ENCODE measurements around the gene MAGEC1. TPM values are rescaled to one million over a fixed set of nuclear protein-coding genes. Genes with fewer than 3 reads are reported as not detected.

MAGEC1 gene
- total RNA-seq, 1 donor from 2014 or later: not detected

DNA sequence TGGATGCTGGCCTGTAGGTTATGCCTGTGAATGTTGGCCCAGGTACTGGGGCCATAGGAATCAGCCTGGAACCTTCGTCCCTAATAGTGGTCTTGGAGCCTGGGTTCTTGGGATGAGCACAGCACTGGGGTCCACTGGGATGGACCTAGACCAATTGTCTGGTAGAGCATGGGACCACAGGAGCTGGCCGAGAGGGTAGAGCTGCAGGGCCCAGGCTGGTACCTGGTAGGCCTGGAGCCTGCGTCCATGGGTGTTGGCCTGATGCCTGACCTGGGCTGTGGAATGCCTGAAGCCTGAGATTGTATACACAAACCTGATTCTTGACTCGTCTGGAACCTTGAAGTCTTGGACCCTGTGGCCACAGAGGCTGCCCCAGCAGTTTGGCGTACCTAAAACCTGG lies 48.9 kb downstream of the MAGEC1 start:
- Mint-ChIP-seq H3K9me3 (no peaks in the 10 kb centered on the region), H3K36me3 (no peaks in the 10 kb centered on the region), H3K27me3 (ENCODE audit: insufficient read depth, low read depth) (no peaks in the 10 kb centered on the region), H3K4me1 (no peaks in the 10 kb centered on the region), H3K4me3 (no peak overlapping the region), H3K27ac (no peak overlapping the region)
- Histone ChIP-seq H3K4me1 (no peaks in the 10 kb centered on the region), H4K20me1 (ENCODE audit: low read depth) (no peaks in the 10 kb centered on the region), H3K4me3 (no peak overlapping the region), H3K9me3 (ENCODE audit: low read depth) (peaks cover 26% of the 10 kb centered on the region), H2AFZ (replicated peaks) (no peak overlapping the region), H3K4me2 (no peak overlapping the region), H3K27me3 (no peaks in the 10 kb centered on the region), H3F3A (ENCODE audit: low read depth) (no peaks in the 10 kb centered on the region), H3K79me2 (ENCODE audit: low read depth) (no peaks in the 10 kb centered on the region), H3K9ac (no peak overlapping the region), H3K36me3 (peaks cover 4% of the 10 kb centered on the region), H3K27ac (no peak overlapping the region)
- TF ChIP-seq EZH2phosphoT487 (IDR thresholded peaks at IDR 0.05) (no peak), EZH2 (IDR thresholded peaks at IDR 0.05) (no peak)
- TF ChIP-seq, protein P1, sequence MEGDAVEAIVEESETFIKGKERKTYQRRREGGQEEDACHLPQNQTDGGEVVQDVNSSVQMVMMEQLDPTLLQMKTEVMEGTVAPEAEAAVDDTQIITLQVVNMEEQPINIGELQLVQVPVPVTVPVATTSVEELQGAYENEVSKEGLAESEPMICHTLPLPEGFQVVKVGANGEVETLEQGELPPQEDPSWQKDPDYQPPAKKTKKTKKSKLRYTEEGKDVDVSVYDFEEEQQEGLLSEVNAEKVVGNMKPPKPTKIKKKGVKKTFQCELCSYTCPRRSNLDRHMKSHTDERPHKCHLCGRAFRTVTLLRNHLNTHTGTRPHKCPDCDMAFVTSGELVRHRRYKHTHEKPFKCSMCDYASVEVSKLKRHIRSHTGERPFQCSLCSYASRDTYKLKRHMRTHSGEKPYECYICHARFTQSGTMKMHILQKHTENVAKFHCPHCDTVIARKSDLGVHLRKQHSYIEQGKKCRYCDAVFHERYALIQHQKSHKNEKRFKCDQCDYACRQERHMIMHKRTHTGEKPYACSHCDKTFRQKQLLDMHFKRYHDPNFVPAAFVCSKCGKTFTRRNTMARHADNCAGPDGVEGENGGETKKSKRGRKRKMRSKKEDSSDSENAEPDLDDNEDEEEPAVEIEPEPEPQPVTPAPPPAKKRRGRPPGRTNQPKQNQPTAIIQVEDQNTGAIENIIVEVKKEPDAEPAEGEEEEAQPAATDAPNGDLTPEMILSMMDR (IDR thresholded peaks at IDR 0.05): no peak
- no peak for DNase-seq (ENCODE audit: low spot score)

DNA sequence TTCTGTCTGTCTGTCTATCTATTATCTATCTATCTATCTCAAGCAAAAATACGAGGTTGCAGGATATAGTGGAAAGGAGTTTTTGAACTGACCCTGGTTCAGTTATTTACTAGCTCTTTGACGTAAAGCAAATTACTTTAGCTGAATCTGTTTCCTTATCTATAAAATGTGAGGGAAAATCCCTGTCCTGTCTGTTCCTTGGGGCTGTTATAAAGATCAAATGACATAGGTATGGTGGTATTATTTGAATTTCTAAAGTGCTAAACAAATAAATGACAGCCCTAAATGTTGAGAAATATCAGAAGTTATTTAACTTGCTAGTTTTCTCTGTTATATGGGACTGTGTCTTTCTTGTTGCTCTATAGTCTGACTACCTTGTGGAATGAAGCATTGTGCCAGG lies 55.0 kb downstream of the MAGEC1 start:
- H4K20me1 ChIP-seq (ENCODE audit: low read depth): no peaks in the 10 kb centered on the region
- no peaks in the 10 kb centered on the region for H3K36me3 ChIP-seq
- H3K9me3 ChIP-seq (ENCODE audit: low read depth): peaks cover 7% of the 10 kb centered on the region
- no peak overlapping the region for H3K27ac ChIP-seq
- no peaks in the 10 kb centered on the region for H3F3A ChIP-seq (ENCODE audit: low read depth)
- no peak overlapping the region for H3K9ac ChIP-seq
- no peak overlapping the region for H3K4me2 ChIP-seq
- H3K4me3 Mint-ChIP-seq: no peak overlapping the region
- no peaks in the 10 kb centered on the region for H3K79me2 ChIP-seq (ENCODE audit: low read depth)
- no peak overlapping the region for H2AFZ ChIP-seq (replicated peaks)
- H3K4me1 Mint-ChIP-seq: no peaks in the 10 kb centered on the region
- DNase-seq (ENCODE audit: low spot score): no peak
- TF ChIP-seq, protein P1 (IDR thresholded peaks at IDR 0.05): no peak
- no peak for TF ChIP-seq EZH2 (IDR thresholded peaks at IDR 0.05)
- TF ChIP-seq EZH2phosphoT487 (IDR thresholded peaks at IDR 0.05): no peak
- H3K4me3 ChIP-seq: no peak overlapping the region
- H3K27ac Mint-ChIP-seq: no peak overlapping the region
- H3K36me3 Mint-ChIP-seq: no peaks in the 10 kb centered on the region
- no peaks in the 10 kb centered on the region for H3K4me1 ChIP-seq
- no peaks in the 10 kb centered on the region for H3K27me3 ChIP-seq
- no peaks in the 10 kb centered on the region for H3K27me3 Mint-ChIP-seq (ENCODE audit: insufficient read depth, low read depth)
- H3K9me3 Mint-ChIP-seq: peaks cover 2% of the 10 kb centered on the region

Other genes starting within 250 kb of the MAGEC1 start
- not detected in 2 replicates for gene SPANXD, start 205.2 kb upstream of the MAGEC1 start, total RNA-seq (ENCODE audit: low replicate concordance)
- not detected in 2 replicates for gene MAGEC3, start 65.6 kb upstream of the MAGEC1 start, total RNA-seq (ENCODE audit: low replicate concordance)

Measured in neural progenitor cell (in vitro differentiated cells).